IMR-90 (cell line): ENCODE data around the gene PROCR.
"Not testable (repeated sequence)": the region's sequence is repeated elsewhere in the genome, so short reads cannot be mapped to it uniquely, and the experiment has no call there.

ENCODE experiments used
- CEBPB ChIP-seq: IDR thresholded peaks from 2 replicates; pipeline ENCODE4 v1.6.1; 2012; ENCODE audit warnings: low read depth, low read length, improper control_type of control experiment
- CTCF ChIP-seq: conservative IDR thresholded peaks from 2 replicates; pipeline ENCODE4 v1.5.1; 2012; ENCODE audit warnings: mild to moderate bottlenecking, low read depth, low read length, improper control_type of control experiment
- MAZ ChIP-seq: IDR thresholded peaks from 2 replicates; pipeline ENCODE4 v1.6.1; 2012; ENCODE audit warnings: low read depth, mild to moderate bottlenecking, low read length, improper control_type of control experiment, moderate library complexity, borderline replicate concordance
- POLR2A ChIP-seq: IDR thresholded peaks from 2 replicates; pipeline ENCODE4 v1.6.1; 2012; ENCODE audit warnings: mild to moderate bottlenecking, low read depth, low read length

- not testable (repeated sequence) for TF ChIP-seq CEBPB, CTCF, POLR2A, MAZ
Measured at GRCh38 chr20:35168701-35169409, 3.0 kb upstream of the PROCR start.
